Liver (tissue), 9 donors: ENCODE measurements around the gene LAMA2. TPM values are rescaled to one million over a fixed set of nuclear protein-coding genes. Genes with fewer than 3 reads are reported as not detected.

Experiments used
- DNase-seq: peaks from one replicate; pipeline ENCODE4 v3.0.0-alpha.2; 2017; ENCODE audit warnings: low spot score
- H3K27ac ChIP-seq, 2 donors: one replicate each; pipeline ENCODE4 v1.7.0; 2013; ENCODE audit warnings: inconsistent platforms in 2 of 2, low read length in 2 of 2, control low read depth in 1 of 2, low read depth in 1 of 2, mild to moderate bottlenecking in 1 of 2
- H3K27me3 ChIP-seq, 4 donors: one replicate each; pipeline versions ENCODE4 v1.6.1 to v1.7.0; 2013; ENCODE audit warnings: low read length in 3 of 4, inconsistent platforms in 1 of 4, mild to moderate bottlenecking in 1 of 4, moderate library complexity in 1 of 4; ENCODE audit not compliant: control insufficient read depth in 4 of 4, insufficient read depth in 4 of 4
- H3K36me3 ChIP-seq, 4 donors: one replicate each; pipeline versions ENCODE4 v1.6.1 to v1.7.0; 2013; ENCODE audit warnings: low read length in 3 of 4, mild to moderate bottlenecking in 3 of 4, low read depth in 1 of 4, moderate library complexity in 1 of 4; ENCODE audit not compliant: control insufficient read depth in 4 of 4, insufficient read depth in 3 of 4
- H3K4me1 ChIP-seq, 4 donors: one replicate each; pipeline versions ENCODE4 v1.6.1 to v1.7.0; 2013; ENCODE audit warnings: low read length in 3 of 4, mild to moderate bottlenecking in 3 of 4, moderate library complexity in 1 of 4; ENCODE audit not compliant: control insufficient read depth in 4 of 4, insufficient read depth in 4 of 4
- H3K4me3 ChIP-seq, 3 donors: one replicate each; pipeline versions ENCODE4 v1.6.1 to v1.7.0; 2013; ENCODE audit warnings: low read length in 3 of 3, control low read depth in 1 of 3, low read depth in 1 of 3, mild to moderate bottlenecking in 1 of 3
- H3K9ac ChIP-seq, 2 donors: one replicate each; pipeline ENCODE4 v1.7.0; 2013; ENCODE audit warnings: low read length in 2 of 2, mild to moderate bottlenecking in 2 of 2, moderate library complexity in 2 of 2, control low read depth in 1 of 2, low read depth in 1 of 2
- H3K9me3 ChIP-seq, 4 donors: one replicate each; pipeline versions ENCODE4 v1.6.1 to v1.7.0; 2013; ENCODE audit warnings: low read length in 3 of 4; ENCODE audit not compliant: control insufficient read depth in 4 of 4
- CTCF ChIP-seq: fragments of 150-350 bp; IDR thresholded peaks from 2 replicates; pipeline ENCODE4 v1.5.1; 2017; ENCODE audit warnings: improper control_type of control experiment, low read depth, low read length; ENCODE audit not compliant: missing input control
- EGR1 ChIP-seq, 2 donors: IDR thresholded peaks; 2 replicates each; pipeline ENCODE4 v1.6.1; 2016 to 2018; ENCODE audit warnings: antibody characterized with exemption in 2 of 2, low read depth in 2 of 2
- FOXA1 ChIP-seq: IDR thresholded peaks from 2 replicates; pipeline ENCODE4 v1.6.1; 2016; ENCODE audit warnings: antibody characterized with exemption
- FOXA2 ChIP-seq: IDR thresholded peaks from 2 replicates; pipeline ENCODE4 v1.6.1; 2016; ENCODE audit warnings: antibody characterized with exemption
- GABPA ChIP-seq, 2 donors: IDR thresholded peaks in 1 of 2; conservative IDR thresholded peaks in 1 of 2; 2 replicates each; pipeline ENCODE4 v1.6.1; 2016; ENCODE audit warnings: antibody characterized with exemption in 2 of 2, mild to moderate bottlenecking in 1 of 2, moderate library complexity in 1 of 2
- HNF4A ChIP-seq, 2 donors: conservative IDR thresholded peaks; 2 replicates each; pipeline ENCODE4 v1.6.1; 2016; ENCODE audit warnings: antibody characterized with exemption in 2 of 2, mild to moderate bottlenecking in 2 of 2
- JUND ChIP-seq, 2 donors: IDR thresholded peaks; 2 replicates each; pipeline ENCODE4 v1.6.1; 2016; ENCODE audit warnings: antibody characterized with exemption in 2 of 2
- MAX ChIP-seq: IDR thresholded peaks from 2 replicates; pipeline ENCODE4 v1.6.1; 2016; ENCODE audit warnings: antibody characterized with exemption
- NR2F2 ChIP-seq: IDR thresholded peaks from 2 replicates; pipeline ENCODE4 v1.6.1; 2016; ENCODE audit warnings: antibody characterized with exemption
- RAD21 ChIP-seq, 2 donors: IDR thresholded peaks; 2 replicates each; pipeline ENCODE4 v1.6.1; 2016; ENCODE audit warnings: antibody characterized with exemption in 2 of 2, mild to moderate bottlenecking in 2 of 2
- REST ChIP-seq: IDR thresholded peaks from 2 replicates; pipeline ENCODE4 v1.6.1; 2016; ENCODE audit warnings: antibody characterized with exemption, mild to moderate bottlenecking
- RXRA ChIP-seq, 2 donors: IDR thresholded peaks; 2 replicates each; pipeline ENCODE4 v1.6.1; 2017 to 2018; ENCODE audit warnings: antibody characterized with exemption in 2 of 2, mild to moderate bottlenecking in 1 of 2
- SP1 ChIP-seq: IDR thresholded peaks from 2 replicates; pipeline ENCODE4 v1.6.1; 2018; ENCODE audit warnings: antibody characterized with exemption, mild to moderate bottlenecking
- TAF1 ChIP-seq: conservative IDR thresholded peaks from 2 replicates; pipeline ENCODE4 v1.6.1; 2016; ENCODE audit warnings: antibody characterized with exemption, mild to moderate bottlenecking
- YY1 ChIP-seq: IDR thresholded peaks from 2 replicates; pipeline ENCODE4 v1.6.1; 2016; ENCODE audit warnings: antibody characterized with exemption, mild to moderate bottlenecking
- ZBTB33 ChIP-seq: IDR thresholded peaks from 2 replicates; pipeline ENCODE4 v1.6.1; 2016; ENCODE audit warnings: antibody characterized with exemption
- WGBS: extraction: QIAGEN DNeasy Blood & Tissue Kit; methylation state at CpG from one replicate; pipeline ENCODE4 v1.1.7; 2013; 5-methylcytosine and 5-hydroxymethylcytosine counted together
- polyA plus RNA-seq, 2 donors: library from polyadenylated mRNA; stranded (reverse) in 1 of 2; unstranded in 1 of 2; fragments of 200-250 nt in 1 of 2; fragments of >200 nt in 1 of 2; fragmentation: Nextera tagmentation in 1 of 2; extraction: Ambion mirVana in 1 of 2; gene quantifications; one replicate each; pipeline versions ENCODE4 v1.2.1 to v1.2.3, GENCODE V29; 2013 to 2015
- total RNA-seq, 2 donors: library from RNA; depleted of rRNA; stranded (reverse); fragments of >200 nt; gene quantifications; one replicate each; pipeline ENCODE4 v1.2.3, GENCODE V29; 2014
- donor health status: healthy.
- donor health status: healthy.
- donor health status: healthy.
- donor health status: healthy.
- donor health status: healthy.

The LAMA2 gene
- total and polyA plus RNA-seq, 4 donors, result 1.3 to 17.0 (median 3.0) TPM

GRCh38 chr6:129498541-129498940 is 615.6 kb downstream of the LAMA2 start:
- 85% methylated on average over 2 of the region's 2 CpGs for WGBS
- Histone ChIP-seq H3K9ac (no peak overlapping the region), H3K4me1 (peaks cover 3 to 4% (median 3%) of the 10 kb centered on the region in 4 donors), H3K9me3 (no peaks in the 10 kb centered on the region), H3K27ac (no peak overlapping the region), H3K36me3 (peaks cover 0 to 2% (median under 1%) of the 10 kb centered on the region in 4 donors), H3K27me3 (no peaks in the 10 kb centered on the region), H3K4me3 (no peak overlapping the region)
- DNase-seq, result no peak
- no peak for TF ChIP-seq TAF1
- no peak for TF ChIP-seq MAX
- no peak for TF ChIP-seq NR2F2
- TF ChIP-seq HNF4A (conservative IDR thresholded peaks at IDR 0.05), result no peak
- no peak for TF ChIP-seq FOXA1
- TF ChIP-seq FOXA2, result no peak

GRCh38 chr6:129498950-129499842 is 616.3 kb downstream of the LAMA2 start:
- TF ChIP-seq CTCF (peak; percentile 51), NR2F2 (no peak), RAD21 (IDR thresholded peaks at IDR 0.05) (peak; percentile 87 to 88), GABPA (IDR thresholded peaks at IDR 0.05 in 1 of 2, conservative IDR thresholded peaks at IDR 0.05 in 1 of 2) (no peak)
- Histone ChIP-seq H3K9ac (no peak overlapping the region), H3K4me3 (no peak overlapping the region), H3K36me3 (peaks cover 0 to 2% (median under 1%) of the 10 kb centered on the region in 4 donors), H3K27me3 (no peaks in the 10 kb centered on the region), H3K9me3 (no peaks in the 10 kb centered on the region), H3K27ac (no peak overlapping the region), H3K4me1 (peaks cover 3 to 4% (median 3%) of the 10 kb centered on the region in 4 donors)
- WGBS, result 12% methylated on average over 8 of the region's 8 CpGs
- DNase-seq, result no peak

GRCh38 chr6:129499843-129500219 is 616.9 kb downstream of the LAMA2 start:
- Histone ChIP-seq H3K27me3 (no peaks in the 10 kb centered on the region), H3K36me3 (peaks cover 0 to 1% (median under 1%) of the 10 kb centered on the region in 4 donors), H3K4me1 (peaks cover 3 to 4% (median 3%) of the 10 kb centered on the region in 4 donors), H3K4me3 (no peak overlapping the region), H3K9ac (no peak overlapping the region), H3K27ac (no peak overlapping the region), H3K9me3 (no peaks in the 10 kb centered on the region)
- whole genome bisulfite sequencing, result 89% methylated on average over 4 of the region's 4 CpGs
- no peak for DNase-seq
- TF ChIP-seq FOXA2 (no peak), YY1 (no peak), HNF4A (conservative IDR thresholded peaks at IDR 0.05) (no peak), MAX (no peak), TAF1 (no peak), JUND (IDR thresholded peaks at IDR 0.05) (no peak), REST (no peak), GABPA (IDR thresholded peaks at IDR 0.05 in 1 of 2, conservative IDR thresholded peaks at IDR 0.05 in 1 of 2) (no peak), CTCF (no peak), RXRA (IDR thresholded peaks at IDR 0.05) (no peak), EGR1 (IDR thresholded peaks at IDR 0.05; ENCODE audit: low read depth in 2 of 2) (no peak), NR2F2 (no peak), SP1 (no peak), ZBTB33 (no peak)
